ENCODE measurements around the gene PRAMEF1.
A peak's percentile ranks its signal among the peaks of the same experiment; 100 is the strongest.
"Not testable (repeated sequence)": the region's sequence is repeated elsewhere in the genome, so short reads cannot be mapped to it uniquely, and the experiment has no call there.

Gene PRAMEF1, protein sequence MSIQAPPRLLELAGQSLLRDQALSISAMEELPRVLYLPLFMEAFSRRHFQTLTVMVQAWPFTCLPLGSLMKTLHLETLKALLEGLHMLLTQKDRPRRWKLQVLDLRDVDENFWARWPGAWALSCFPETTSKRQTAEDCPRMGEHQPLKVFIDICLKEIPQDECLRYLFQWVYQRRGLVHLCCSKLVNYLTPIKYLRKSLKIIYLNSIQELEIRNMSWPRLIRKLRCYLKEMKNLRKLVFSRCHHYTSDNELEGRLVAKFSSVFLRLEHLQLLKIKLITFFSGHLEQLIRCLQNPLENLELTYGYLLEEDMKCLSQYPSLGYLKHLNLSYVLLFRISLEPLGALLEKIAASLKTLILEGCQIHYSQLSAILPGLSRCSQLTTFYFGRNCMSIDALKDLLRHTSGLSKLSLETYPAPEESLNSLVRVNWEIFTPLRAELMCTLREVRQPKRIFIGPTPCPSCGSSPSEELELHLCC

DNA sequence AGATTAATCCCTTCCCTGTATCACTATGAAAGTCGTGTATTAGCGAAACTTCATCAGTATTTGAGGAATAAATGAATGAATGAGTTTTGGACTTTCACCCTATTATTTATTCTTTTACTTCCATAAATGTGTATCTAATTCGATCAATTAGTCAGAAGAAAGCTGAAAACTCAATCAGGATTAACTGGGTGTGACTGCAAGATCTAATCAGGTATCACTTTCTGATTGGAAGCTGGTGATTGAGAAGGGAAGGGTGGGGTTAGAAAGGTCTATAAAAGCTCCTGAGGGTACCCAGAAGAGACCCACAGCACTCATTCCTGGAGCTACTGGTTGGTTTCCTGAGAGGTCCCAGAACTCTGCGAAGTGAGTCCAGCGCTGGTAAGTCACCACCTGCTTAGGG, at the start of gene PRAMEF1:
PRAMEF1 (plus strand) TSS at position 301 of the 400 bp plus-strand sequence. CDS start 1,831 bp downstream, outside the sequence.
- not testable (repeated sequence) for DNase-seq

DNA sequence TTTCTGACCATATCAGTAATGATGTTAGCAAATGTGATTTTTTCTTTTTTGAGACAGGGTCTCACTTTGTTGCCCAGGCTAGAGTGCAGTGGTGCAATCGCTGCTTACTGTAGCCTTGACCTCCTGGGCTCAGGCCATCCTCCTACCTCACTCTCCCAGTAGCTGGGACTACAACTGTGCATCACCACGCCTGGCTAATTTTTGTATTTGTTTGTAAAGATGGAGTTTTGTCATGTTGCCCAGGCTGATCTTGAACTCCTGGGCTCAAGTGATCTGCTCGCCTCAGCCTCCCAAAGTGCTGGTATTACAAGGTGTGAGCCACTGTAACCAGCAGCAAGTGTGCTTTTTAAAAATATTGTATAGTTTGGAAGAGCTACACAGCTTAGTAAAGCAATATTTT, 49.3 kb upstream of the PRAMEF1 start:
- no peak for DNase-seq

DNA sequence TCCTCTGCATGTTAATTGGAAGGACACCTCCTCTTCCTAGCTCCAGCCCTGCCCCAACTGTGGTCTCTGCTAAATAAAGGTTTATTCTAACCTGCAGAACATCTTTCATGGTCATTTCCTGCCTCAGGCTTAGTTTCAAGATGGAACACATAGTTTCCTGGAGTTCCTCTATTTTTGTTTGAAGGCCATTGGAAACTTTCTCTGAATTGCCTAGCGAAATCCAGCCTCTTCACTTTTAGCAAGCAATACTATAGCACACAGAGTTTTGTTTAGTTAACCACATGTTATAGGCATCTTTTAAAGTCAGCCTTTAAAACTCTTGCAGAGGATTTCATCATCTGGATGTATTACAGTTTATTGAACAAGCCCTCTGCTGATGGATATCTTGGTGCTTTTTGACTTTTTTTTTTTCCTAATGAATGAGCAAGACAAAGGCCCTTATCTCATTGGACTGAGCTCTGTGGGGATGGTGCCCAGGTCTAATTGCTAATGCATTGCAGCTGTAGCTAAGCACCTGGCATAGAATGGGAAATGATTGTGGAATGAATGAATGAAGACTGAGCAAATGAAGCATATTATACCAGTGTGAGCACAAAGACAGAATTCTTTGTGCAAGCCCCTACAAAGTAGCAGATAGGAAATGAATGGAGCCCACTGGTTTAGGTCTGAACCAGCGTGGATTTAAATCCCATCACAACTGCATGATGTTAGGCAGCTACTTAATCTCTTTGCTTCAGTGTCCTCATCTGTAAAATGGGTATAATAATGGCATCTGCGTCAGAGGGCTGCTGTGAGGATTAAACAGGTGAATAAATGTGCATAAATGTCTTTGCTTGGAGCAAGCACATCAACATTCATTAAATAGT, 45.8 kb upstream of the PRAMEF1 start:
- no peak for DNase-seq

DNA sequence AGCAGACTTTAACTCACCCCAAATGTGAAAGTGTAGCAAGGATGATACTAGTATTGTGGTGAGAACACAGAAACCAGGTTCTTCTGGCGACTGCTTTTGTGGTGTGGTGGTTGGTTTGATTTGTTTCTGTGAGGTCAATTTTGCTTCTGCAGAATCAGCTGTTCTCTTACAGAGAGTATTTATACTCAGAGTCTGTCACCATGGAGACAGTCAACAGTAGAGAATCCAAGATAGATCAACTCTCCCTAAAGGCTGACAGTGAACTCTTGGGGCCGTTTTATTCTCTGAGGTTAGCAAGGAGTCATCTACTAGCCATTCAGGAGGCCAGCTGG, 45.2 kb upstream of the PRAMEF1 start, which contains the start of gene CFAP107:
CFAP107 (plus strand) TSS at position 209 of the 332 bp plus-strand sequence. CDS start 231 bp downstream, outside the sequence.
- peak; percentile 33 for DNase-seq

DNA sequence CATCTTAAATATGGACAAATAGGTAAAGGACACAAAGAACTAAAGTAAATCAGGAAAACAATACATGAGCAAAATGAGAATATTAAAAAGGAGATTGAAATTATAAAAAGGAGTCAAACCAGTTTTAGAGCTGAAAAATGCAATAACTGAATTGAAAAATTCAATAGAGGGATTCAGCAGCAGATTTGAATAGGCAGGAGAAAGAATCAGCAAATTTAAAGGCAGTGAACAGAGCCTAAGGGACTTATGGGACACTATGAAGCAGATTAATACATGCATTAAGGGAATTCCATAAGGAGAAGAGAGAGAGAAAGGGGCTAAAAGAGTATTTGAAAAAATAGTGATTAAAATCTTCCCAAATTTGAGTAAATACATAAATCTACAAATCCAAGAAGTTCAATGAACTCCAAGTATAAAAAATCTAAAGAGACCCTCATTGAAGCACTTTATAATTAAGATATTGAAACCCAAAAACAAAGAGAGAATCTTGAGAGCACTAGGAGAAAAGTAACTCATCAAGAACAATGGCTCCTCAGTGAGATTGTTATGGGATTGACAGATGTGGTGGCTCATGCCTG, 42.3 kb upstream of the PRAMEF1 start:
- DNase-seq: no peak

DNA sequence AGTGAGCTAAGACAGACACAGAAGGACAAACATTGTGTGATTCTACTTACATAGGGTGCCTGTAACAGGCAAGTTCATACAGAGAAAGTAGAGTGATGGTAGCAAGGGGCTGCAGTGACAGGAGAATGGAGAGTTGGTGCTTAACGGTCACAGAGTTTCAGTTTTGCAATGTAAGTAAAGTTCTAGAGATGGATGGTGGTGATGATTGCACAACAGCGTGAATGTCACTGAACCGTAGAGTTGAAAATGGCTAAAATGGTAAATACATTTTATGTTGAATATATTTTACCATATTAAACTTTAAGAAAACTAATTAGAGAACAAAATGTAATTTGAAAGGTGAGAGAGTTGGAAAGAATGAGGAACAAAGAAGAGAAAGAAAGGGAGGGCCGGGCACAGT, 36.5 kb upstream of the PRAMEF1 start:
- DNase-seq: no peak

DNA sequence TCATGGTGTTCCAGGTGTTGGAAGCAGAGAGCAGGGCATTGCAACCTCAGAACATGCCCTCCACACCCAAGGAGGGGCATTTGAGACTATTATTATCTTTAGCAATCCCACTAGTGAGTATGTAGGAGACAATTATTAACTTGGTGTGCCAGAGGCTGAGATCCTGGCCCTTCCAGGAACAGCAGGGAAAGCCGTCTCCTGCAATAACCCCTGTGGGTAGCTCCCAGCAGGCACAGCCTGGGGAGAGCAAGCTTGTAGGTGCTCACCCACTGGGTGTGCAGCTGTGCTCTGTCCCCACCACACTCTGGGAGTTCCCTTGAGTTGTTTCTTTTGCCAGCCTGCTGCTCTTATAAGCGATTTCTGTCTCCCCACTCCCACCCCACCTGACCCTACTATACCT, 34.9 kb upstream of the PRAMEF1 start:
- DNase-seq: peak; percentile 19

DNA sequence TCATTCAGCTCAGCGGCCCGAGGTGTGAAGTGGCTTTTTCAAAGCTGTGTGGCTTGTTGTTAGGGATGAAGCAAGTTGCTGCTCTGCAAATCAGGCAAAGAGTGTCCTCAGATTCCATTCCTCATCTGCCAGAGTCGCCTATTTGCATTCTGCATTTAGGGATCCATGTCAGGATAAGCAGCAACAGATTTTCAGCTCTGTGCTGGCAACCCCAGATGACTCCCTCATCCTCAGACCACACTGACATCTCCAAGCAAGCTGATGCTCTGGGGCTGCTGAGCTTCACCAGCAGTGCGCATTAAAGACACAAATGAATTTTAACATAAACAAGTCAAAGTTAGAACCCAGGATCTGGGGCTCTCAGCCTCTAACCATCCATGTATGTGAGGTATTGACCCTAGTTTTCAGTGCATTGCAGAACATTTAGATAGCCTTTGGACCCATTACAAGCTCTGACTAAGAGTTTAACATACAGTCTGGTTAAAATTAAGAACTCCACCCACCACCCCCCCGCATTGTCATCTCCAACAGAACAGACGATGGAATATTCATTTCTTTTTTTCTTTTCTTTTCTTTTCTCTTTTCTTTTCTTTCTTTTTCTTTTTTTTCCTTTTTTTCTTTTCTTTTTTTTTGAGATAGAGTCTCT, 34.3 kb upstream of the PRAMEF1 start:
- DNase-seq: no peak

DNA sequence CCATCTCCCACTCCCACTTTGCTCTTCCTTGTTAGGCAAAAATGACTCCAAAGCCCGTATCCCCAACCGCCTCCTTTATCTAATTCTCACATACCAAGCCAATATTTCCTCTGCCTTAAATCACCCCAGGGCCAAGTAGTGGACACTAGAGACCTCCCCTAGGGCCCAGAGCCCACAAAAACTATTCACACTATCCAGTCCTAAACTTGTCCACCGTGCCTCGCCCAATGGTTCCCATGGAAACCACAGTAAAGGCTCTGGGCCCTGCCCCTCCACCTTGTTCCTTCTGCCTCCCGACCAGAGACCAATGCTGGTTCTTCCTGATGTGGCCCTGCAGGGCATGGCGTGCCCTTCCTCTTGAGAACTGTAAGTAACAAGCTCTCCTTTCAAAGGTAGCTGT, 33.4 kb upstream of the PRAMEF1 start:
- no peak for DNase-seq

DNA sequence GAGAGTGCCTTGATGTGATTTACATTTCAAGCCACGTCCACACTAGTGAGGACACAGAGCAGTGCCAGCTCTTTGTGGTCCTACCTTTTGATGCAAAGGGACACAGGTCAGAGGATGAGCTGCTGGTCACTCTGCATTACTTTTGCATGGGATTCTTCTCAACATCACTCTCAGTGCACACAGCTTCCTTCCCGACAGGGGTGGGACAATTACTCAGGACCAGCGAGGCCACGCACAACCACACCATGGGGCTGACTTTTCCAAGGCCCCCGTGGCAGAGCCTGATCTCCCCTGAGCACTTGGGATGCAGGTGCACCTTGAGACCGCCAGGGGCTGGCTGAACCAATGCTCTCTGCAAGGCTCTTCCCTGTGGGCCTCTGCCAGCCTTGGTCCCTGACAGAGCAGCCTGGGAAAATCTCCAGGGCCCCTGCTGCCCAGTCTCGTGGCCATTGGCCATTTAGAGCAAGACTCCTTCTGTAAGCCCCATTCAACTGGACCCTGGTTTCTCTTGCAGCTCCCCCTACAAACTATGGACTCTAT, 30.9 kb upstream of the PRAMEF1 start:
- no peak for DNase-seq

DNA sequence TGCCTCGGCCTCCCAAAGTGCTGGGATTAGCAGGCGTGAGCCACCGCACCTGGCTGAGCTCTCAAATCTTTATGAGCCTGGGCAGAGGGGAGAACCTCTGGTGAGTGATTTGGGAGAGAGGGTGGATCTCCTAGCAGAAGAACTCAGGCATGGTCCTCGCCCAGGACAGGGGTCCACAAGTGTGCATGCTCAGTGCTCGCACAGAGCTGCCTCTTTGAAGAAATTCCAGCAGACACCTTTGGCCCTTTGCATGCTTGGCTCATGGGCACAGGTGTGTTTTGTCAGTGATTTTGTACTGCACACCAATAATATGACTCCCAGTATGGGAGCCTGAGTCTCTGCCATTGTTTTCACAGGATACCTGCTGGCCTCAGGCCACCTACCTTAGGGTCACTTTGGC, 29.4 kb upstream of the PRAMEF1 start:
- DNase-seq: no peak

DNA sequence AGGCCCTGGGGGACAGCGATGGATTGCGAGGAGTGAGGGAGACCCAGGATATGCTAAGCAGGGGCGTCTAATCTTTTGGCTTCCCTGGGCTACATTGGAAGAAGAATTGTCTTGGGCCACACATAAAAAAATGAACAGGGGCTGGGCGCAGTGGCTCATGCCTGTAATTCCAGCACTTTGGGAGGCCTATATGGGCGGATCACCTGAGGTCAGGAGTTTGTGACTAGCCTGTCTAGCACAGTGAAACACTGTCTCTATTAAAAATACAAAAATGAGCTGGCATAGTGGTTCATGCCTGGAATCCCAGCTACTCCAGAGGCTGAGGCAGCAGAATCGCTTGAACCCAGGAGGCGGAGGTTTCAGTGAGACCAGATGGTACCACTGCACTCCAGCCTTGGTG, 28.4 kb upstream of the PRAMEF1 start:
- no peak for DNase-seq

DNA sequence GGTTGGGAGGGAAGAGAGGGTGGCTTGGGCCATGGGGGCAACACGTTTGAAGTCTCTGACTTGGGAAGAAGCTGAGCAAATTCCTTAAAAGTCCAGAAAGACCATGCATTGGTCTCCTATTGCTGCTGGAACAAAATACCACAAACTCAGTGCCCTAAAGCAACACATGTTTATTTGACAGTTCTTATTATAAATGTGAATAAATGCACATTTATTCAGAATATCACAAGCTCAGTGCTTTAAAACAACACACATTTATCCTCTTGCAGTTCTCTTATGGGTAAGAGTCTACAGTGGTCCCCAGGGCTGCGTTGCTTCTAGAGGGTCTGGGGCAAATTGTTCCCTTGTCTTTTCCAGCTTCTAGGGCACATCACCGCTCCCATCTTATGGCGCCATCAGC, 27.7 kb upstream of the PRAMEF1 start:
- no peak for DNase-seq

DNA sequence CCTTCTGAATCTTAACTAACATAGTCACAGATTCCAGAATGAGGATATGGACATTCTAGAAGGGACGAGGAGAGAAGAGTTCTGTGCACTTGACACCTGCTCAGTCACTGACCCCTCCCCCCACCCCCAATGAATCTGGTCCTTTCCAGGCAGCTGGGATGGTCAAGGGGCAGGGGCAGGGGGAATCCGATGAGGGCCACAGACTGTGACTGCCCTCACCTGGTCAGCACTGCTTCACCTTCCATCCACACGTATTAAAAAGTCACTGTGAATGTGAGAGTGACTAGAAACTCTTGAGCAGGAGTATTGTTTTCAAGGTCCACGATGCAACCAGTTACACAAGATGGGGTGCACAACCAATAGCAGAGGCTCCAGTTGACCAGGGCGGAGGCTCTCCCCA, 27.2 kb upstream of the PRAMEF1 start:
- no peak for DNase-seq

DNA sequence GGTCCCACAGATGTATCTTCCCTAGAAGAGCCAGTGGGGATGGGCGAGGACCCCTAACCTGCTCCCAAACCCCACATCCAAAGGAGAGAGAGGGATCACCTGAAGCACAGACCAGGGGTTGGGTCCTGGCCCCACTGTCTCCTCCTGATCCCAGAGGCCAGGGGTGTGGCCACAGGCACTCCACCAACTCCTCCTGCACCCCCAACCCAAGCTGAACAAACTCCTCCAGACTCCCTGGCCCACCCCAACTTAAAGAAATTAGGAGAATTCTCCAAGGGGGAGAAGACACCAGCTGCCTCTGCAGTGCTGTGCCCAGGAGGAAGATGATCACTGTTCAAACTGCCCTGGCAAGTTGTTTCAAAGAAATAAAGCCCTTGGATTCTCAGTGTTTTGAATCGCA, 22.2 kb upstream of the PRAMEF1 start:
- DNase-seq: no peak

DNA sequence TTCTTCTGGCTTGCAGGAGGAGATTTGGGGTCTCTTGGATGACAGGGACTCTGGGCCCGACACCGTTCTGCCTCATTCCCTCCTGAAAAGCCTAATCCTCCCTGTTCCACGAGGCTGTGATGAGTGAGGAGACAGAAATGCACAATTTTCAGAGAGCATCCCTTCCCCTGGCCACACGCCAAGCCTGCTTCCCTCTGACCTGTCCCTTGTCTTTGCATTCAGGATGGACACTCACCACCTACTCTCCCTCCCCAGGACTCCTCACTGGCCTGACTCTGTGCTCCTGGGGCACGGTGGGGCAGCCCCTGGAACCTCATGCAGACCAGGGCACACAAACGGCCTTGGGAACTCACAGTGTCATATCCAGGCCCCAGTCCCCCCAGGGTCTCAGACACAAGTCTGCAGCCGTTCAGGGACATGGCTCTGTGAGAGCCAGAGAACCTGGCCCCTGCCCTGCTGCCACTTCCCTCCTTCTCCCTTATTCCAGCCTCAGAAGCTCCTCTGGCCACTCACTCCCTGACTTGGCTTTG, 21.2 kb upstream of the PRAMEF1 start:
- no peak for DNase-seq

DNA sequence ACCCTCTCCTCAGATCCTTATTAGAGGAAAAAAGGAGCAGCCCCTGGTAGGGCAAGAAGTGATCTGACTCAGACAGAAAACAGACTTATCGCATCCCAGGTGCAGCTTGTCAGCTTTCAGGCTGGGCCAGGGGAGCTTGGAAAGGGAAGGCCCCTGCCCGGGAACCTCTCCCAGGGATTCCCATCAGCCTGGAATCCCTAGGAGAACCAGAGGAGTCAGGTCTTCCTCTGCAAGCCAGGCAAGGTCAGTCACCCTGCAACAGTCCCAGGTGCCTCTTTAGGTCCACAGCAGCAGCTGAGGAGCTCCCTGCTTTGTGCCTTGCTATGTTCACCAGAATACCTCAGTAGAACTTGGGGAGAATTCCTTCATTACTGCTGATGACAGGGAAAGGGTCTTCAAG, 20.6 kb upstream of the PRAMEF1 start:
- no peak for DNase-seq

DNA sequence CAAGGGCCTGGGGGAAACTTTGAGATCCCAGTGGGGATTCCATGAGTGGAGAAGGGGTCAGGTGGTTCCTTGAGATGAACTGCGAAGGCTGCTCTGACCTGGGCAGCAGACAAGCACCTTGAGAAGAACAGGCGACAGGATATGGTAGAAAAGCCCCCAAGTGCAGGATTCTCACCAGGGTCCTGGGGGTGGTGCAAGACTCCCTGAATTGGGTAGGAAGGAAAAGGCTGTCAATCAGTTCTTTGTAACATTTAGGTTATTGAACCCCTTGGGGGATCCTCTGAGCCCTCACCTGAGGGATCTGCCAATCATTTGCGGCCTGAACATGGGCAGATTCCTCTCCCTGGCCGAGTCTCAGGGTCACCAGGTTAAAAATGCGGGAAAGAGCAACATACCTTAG, 20.0 kb upstream of the PRAMEF1 start:
- no peak for DNase-seq

DNA sequence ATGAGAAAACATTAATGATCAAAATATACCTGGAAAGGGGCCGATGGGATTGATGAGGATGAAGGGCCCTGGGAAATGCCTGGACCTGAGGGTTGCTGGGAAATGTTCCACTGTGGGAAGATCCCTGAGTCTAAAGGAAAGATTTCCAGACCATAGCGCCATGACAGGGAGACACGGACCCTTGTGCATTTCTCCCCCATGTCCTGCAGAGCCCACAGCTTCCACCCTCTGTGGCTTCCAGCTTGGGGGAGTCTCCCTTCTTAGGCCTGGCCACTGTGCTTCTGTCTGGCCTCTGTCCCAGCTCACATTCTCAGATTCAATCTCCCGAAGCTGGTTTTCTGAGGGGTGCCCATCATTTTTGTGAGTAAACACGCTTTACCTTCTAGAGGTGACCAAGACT, 18.7 kb upstream of the PRAMEF1 start:
- no peak for DNase-seq

DNA sequence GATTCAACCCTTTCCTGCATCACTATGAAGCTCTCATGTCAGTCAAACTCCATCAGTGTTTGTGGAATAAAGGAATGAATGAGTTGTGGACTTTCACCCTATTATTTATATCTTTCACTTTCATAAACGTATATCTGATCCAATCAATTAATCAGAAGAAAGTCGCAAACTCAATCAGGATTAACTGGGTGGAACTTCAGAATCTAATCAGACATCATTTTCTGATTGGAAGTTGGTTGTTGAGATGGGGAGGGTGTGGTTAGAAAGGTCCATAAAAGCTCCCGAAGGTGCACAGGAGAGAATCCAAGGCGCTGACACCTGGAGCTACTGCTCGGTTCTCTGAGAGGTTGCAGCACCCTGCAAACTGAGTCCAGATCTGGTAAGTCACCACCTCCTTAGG, 17.8 kb upstream of the PRAMEF1 start, which contains the start of gene PRAMEF12:
PRAMEF12 (plus strand) TSS at position 301 of the 400 bp plus-strand sequence. CDS start 1,130 bp downstream, outside the sequence.
- no peak for DNase-seq

DNA sequence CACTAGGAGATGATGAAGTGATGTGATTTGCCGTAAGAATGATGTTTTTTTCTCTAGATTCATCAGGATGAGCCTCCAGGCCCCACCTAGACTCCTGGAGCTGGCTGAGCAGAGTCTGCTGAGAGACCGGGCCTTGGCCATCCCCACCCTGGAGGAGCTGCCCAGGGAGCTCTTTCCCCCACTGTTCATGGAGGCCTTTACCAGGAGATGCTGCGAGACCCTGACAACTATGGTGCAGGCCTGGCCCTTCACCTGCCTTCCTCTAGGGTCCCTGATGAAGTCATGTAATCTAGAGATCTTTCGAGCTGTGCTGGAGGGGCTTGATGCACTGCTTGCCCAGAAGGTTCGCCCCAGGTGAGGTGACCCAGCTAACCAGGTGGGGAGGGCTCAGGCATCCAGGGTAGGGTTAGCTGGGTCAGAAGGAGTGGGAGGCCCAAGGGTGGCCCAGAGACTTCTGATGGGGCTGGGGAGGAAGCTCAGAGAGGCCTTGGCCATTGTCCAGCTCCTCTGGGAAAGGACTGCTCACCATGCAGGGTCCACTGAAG, 16.3 kb upstream of the PRAMEF1 start:
- DNase-seq: no peak

DNA sequence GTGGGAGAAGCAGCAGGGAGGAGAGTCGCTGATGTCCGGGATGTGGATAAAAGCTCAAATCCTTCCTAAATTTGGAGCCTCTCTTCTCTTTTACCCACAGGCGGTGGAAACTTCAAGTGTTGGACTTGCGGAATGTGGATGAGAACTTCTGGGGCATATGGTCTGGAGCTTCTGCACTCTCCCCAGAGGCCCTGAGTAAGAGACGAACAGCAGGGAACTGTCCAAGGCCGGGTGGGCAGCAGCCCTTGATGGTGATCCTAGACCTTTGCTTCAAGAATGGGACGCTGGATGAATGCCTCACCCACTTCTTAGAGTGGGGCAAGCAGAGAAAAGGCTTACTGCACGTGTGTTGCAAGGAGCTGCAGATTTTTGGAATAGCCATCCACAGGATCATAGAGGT, 15.8 kb upstream of the PRAMEF1 start:
- no peak for DNase-seq

All from NCI-H1092 treated with DMSO at 0.1 percent for 48 hours (cell line).